ENCODE results near the gene CHST15. TPM values are rescaled to one million over a fixed set of nuclear protein-coding genes. Genes with fewer than 3 reads are reported as not detected.
A peak's percentile ranks its signal among the peaks of the same experiment; 100 is the strongest.

The CHST15 gene
- total and polyA plus RNA-seq, 8 donors = 2.6 to 30.4 (median 14.6) TPM

- TF ChIP-seq EP300 (IDR thresholded peaks at IDR 0.05) = no peak
- WGBS, 5 donors = 87 to 96% (median 93%) methylated on average over 6 of the region's 6 CpGs
- Histone ChIP-seq H3K4me1 (peaks cover 20 to 61% (median 39%) of the 10 kb centered on the region in 4 donors), H3K36me3 (no peaks in the 10 kb centered on the region), H3K27ac (no peak overlapping the region), H3K27me3 (no peaks in the 10 kb centered on the region), H3K9me3 (no peaks in the 10 kb centered on the region), H3K4me3 (no peak overlapping the region)
- no peak for DNase-seq
- intact Hi-C loops (cut with DNase I; ENCODE audit: low total_unique reads) = loop anchor here (10.0 kb wide), 1 partner anchor 78 kb away; no protein-coding TSS in a partner anchor
These were observed 10.8 kb downstream of the CHST15 start for GRCh38 chr10:124082555-124082954.

DNA sequence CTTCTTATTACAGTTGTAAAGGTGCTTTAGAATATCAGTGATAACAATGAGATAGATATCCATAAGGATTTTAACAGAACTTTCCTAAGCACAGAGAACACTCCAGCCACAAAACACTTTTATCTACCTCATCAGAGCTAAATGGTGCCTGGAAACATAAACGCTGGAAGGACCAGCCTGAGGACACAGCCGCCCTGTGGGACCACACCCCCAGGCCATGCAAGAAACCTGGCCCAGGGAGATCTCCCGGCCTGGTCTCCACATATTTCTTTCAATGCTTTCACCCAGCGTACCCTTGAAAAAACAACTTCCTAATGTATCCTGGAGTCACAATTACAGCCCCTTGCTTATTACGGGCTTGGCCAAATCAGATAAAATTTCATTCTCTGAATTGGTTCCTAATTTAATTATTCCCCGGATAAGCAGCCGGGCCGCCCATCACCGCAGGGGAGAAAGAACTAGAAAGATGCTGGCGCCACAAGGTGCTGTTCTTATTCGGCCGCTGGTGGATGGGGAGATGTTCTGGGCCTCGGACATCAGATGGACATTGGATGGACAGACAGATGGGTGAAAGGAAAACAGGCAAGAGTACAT is 11.8 kb downstream of the CHST15 start:
- peaks cover 20 to 57% (median 31%) of the 10 kb centered on the region in 4 donors for H3K4me1 ChIP-seq
- WGBS, 5 donors = 81 to 91% (median 86%) methylated on average over 13 of the region's 13 CpGs

GRCh38 chr10:124079864-124080263 is 13.5 kb downstream of the CHST15 start:
- peak overlapping the region in 1 of 5 donors; percentile 26 for H3K27ac ChIP-seq
- 82 to 90% (median 85%) methylated on average over 9 of the region's 9 CpGs for WGBS, 5 donors

More for the DNA sequence above, 11.8 kb downstream of the CHST15 start:
- Histone ChIP-seq H3K27me3 (no peaks in the 10 kb centered on the region), H3K9me3 (no peaks in the 10 kb centered on the region), H3K4me3 (no peak overlapping the region), H3K27ac (no peak overlapping the region), H3K36me3 (no peaks in the 10 kb centered on the region)
- intact Hi-C loops (cut with DNase I; ENCODE audit: low total_unique reads) = loop anchor here (10.0 kb wide), 1 partner anchor 77 kb away; no protein-coding TSS in a partner anchor
- TF ChIP-seq POLR2AphosphoS5 (IDR thresholded peaks at IDR 0.05) (no peak), EP300 (IDR thresholded peaks at IDR 0.05) (no peak), POLR2A (IDR thresholded peaks at IDR 0.05) (no peak)
- TF ChIP-seq, protein P1, sequence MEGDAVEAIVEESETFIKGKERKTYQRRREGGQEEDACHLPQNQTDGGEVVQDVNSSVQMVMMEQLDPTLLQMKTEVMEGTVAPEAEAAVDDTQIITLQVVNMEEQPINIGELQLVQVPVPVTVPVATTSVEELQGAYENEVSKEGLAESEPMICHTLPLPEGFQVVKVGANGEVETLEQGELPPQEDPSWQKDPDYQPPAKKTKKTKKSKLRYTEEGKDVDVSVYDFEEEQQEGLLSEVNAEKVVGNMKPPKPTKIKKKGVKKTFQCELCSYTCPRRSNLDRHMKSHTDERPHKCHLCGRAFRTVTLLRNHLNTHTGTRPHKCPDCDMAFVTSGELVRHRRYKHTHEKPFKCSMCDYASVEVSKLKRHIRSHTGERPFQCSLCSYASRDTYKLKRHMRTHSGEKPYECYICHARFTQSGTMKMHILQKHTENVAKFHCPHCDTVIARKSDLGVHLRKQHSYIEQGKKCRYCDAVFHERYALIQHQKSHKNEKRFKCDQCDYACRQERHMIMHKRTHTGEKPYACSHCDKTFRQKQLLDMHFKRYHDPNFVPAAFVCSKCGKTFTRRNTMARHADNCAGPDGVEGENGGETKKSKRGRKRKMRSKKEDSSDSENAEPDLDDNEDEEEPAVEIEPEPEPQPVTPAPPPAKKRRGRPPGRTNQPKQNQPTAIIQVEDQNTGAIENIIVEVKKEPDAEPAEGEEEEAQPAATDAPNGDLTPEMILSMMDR (IDR thresholded peaks at IDR 0.05) = no peak
- no peak for DNase-seq

GRCh38 chr10:124078714-124079113 is 14.7 kb downstream of the CHST15 start:
- intact Hi-C loops (cut with DNase I; ENCODE audit: low total_unique reads) = no loop called here
- H3K27ac ChIP-seq = no peak overlapping the region
- TF ChIP-seq, protein P1 (IDR thresholded peaks at IDR 0.05) = no peak
- TF ChIP-seq POLR2A (IDR thresholded peaks at IDR 0.05) (no peak), EP300 (IDR thresholded peaks at IDR 0.05) (no peak), POLR2AphosphoS5 (IDR thresholded peaks at IDR 0.05) (no peak)

More at GRCh38 chr10:124079864-124080263, 13.5 kb downstream of the CHST15 start:
- Histone ChIP-seq H3K27me3 (no peaks in the 10 kb centered on the region), H3K4me3 (no peak overlapping the region), H3K36me3 (no peaks in the 10 kb centered on the region), H3K4me1 (peaks cover 8 to 57% (median 28%) of the 10 kb centered on the region in 4 donors), H3K9me3 (no peaks in the 10 kb centered on the region)
- DNase-seq = no peak
- TF ChIP-seq, protein P1 (IDR thresholded peaks at IDR 0.05) = no peak
- TF ChIP-seq POLR2AphosphoS5 (IDR thresholded peaks at IDR 0.05) = no peak
- no peak for TF ChIP-seq EP300 (IDR thresholded peaks at IDR 0.05)
- no peak for TF ChIP-seq POLR2A (IDR thresholded peaks at IDR 0.05)
- intact Hi-C loops (cut with DNase I; ENCODE audit: low total_unique reads) = loop anchor here (10.0 kb wide), 1 partner anchor 75 kb away; no protein-coding TSS in a partner anchor

GRCh38 chr10:124078028-124078427 is 15.4 kb downstream of the CHST15 start:
- WGBS, 5 donors = 80 to 84% (median 82%) methylated on average over 4 of the region's 4 CpGs
- Histone ChIP-seq H3K9me3 (no peaks in the 10 kb centered on the region), H3K27me3 (no peaks in the 10 kb centered on the region), H3K4me1 (peaks cover 5 to 55% (median 22%) of the 10 kb centered on the region in 4 donors), H3K4me3 (no peak overlapping the region), H3K36me3 (no peaks in the 10 kb centered on the region), H3K27ac (no peak overlapping the region)
- TF ChIP-seq POLR2AphosphoS5 (IDR thresholded peaks at IDR 0.05) = no peak
- TF ChIP-seq EP300 (IDR thresholded peaks at IDR 0.05) = no peak
- no peak for TF ChIP-seq POLR2A (IDR thresholded peaks at IDR 0.05)
- TF ChIP-seq, protein P1 (IDR thresholded peaks at IDR 0.05) = no peak
- no peak for DNase-seq
- intact Hi-C loops (cut with DNase I; ENCODE audit: low total_unique reads) = no loop called here

More at GRCh38 chr10:124078714-124079113, 14.7 kb downstream of the CHST15 start:
- no peak for DNase-seq
- Histone ChIP-seq H3K27me3 (no peaks in the 10 kb centered on the region), H3K4me1 (peaks cover 5 to 55% (median 23%) of the 10 kb centered on the region in 4 donors), H3K36me3 (no peaks in the 10 kb centered on the region), H3K9me3 (no peaks in the 10 kb centered on the region), H3K4me3 (no peak overlapping the region)
